Esophagus squamous epithelium (tissue), 5 donors: Measurements from ENCODE around the gene HES2. TPM values are rescaled to one million over a fixed set of nuclear protein-coding genes. Genes with fewer than 3 reads are reported as not detected.
"Not testable (repeated sequence)": the region's sequence is repeated elsewhere in the genome, so short reads cannot be mapped to it uniquely, and the experiment has no call there.

ENCODE experiments used
- DNase-seq: peaks from one replicate; lab custom pipeline; 2025; lab: John Stamatoyannopoulos, UW
- H3K27ac ChIP-seq, 4 donors: fragments of 200-600 bp; sonication (generic); one replicate each; pipeline ENCODE4 v1.5.1; 2016 to 2019; ENCODE audit warnings: mild to moderate bottlenecking in 1 of 4
- H3K27me3 ChIP-seq, 4 donors: fragments of 200-600 bp; sonication (generic); 1 replicate in 3 of 4; 2 replicates in 1 of 4; pipeline versions ENCODE4 v1.5.1 to v1.6.0; 2017 to 2021; ENCODE audit warnings: antibody characterized with exemption in 1 of 4
- H3K36me3 ChIP-seq, 3 donors: fragments of 200-600 bp; sonication (generic); one replicate each; pipeline ENCODE4 v1.5.1; 2016 to 2019
- H3K4me1 ChIP-seq, 3 donors: fragments of 200-600 bp; sonication (generic); one replicate each; pipeline ENCODE4 v1.5.1; 2017 to 2019
- H3K4me3 ChIP-seq, 4 donors: fragments of 200-600 bp; sonication (generic); 1 replicate in 3 of 4; 2 replicates in 1 of 4; pipeline ENCODE4 v1.5.1; 2016 to 2019; ENCODE audit warnings: mild to moderate bottlenecking in 2 of 4, moderate library complexity in 1 of 4
- H3K9me3 ChIP-seq, 3 donors: fragments of 200-600 bp; sonication (generic); one replicate each; pipeline ENCODE4 v1.5.1; 2016 to 2019
- CTCF ChIP-seq, 6 experiments: fragments of 450-650 bp in 4 of 6; fragments of 200-600 bp in 2 of 6; sonication (generic) in 2 of 6; IDR thresholded peaks; one replicate each; pipeline ENCODE4 v1.5.1; 2016 to 2019; ENCODE audit warnings: antibody characterized with exemption in 6 of 6, mild to moderate bottlenecking in 4 of 6, moderate library complexity in 4 of 6
- POLR2A ChIP-seq, 4 donors: fragments of 450-650 bp; IDR thresholded peaks; one replicate each; pipeline ENCODE4 v1.6.1; 2017; ENCODE audit warnings: antibody characterized with exemption in 4 of 4, mild to moderate bottlenecking in 4 of 4, moderate library complexity in 3 of 4
- WGBS, 2 donors: methylation state at CpG; one replicate each; pipeline ENCODE4 v1.1.5; 2018; 5-methylcytosine and 5-hydroxymethylcytosine counted together
- intact Hi-C: fragments of 100-400 bp; cut with DNase I; formaldehyde crosslinking; loops from one replicate; pipeline ENCODE4 v1.15.0; 2022
- total RNA-seq, 4 donors: library from RNA; depleted of rRNA; stranded (reverse); fragments of >200 nt; gene quantifications; one replicate each; pipeline ENCODE4 v1.1.0, GENCODE V29; 2016
- donor health status: DM: yes; HTN: yes; CAD: no.

HES2 gene
- total RNA-seq, 4 donors from 2014 or later: 40.5 to 51.9 (median 50.2) TPM

GRCh38 chr1:6428453-6428852 is 8.7 kb upstream of the HES2 start:
- 83% methylated on average over 1 of the region's 6 CpGs; no CpG with 5 or more reads in 1 of the 2 donors for WGBS, 2 donors
- DNase-seq, H3K9me3 ChIP-seq, intact Hi-C loops, H3K36me3 ChIP-seq, H3K4me3 ChIP-seq: not testable (repeated sequence)
- peaks cover 0 to 79% (median 3%) of the 10 kb centered on the region in 4 donors for H3K27me3 ChIP-seq
- peak overlapping the region in 1 of 4 donors; percentile 64 for H3K27ac ChIP-seq
- H3K4me1 ChIP-seq: peaks cover 33 to 78% (median 37%) of the 10 kb centered on the region in 3 donors

GRCh38 chr1:6427441-6428390 is 8.0 kb upstream of the HES2 start:
- peaks cover 39 to 85% (median 43%) of the 10 kb centered on the region in 3 donors for H3K4me1 ChIP-seq
- peaks cover 0 to 86% (median 3%) of the 10 kb centered on the region in 4 donors for H3K27me3 ChIP-seq
- DNase-seq: no peak
- H3K9me3 ChIP-seq: no peaks in the 10 kb centered on the region
- peak overlapping the region; percentile 4 to 64 (median 38) for H3K27ac ChIP-seq
- H3K4me3 ChIP-seq: no peak overlapping the region
- no peak for TF ChIP-seq CTCF (IDR thresholded peaks at IDR 0.05)
- TF ChIP-seq POLR2A (IDR thresholded peaks at IDR 0.05): no peak
- H3K36me3 ChIP-seq: no peaks in the 10 kb centered on the region
- intact Hi-C loops: no loop called here
- WGBS, 2 donors: 45 to 76% methylated on average over 6 to 8 of the region's 26 CpGs

- H3K9me3 ChIP-seq: no peaks in the 10 kb centered on the region
- H3K4me1 ChIP-seq: peaks cover 39 to 90% (median 43%) of the 10 kb centered on the region in 3 donors
- WGBS, 2 donors: 77 to 81% methylated on average over 9 of the region's 10 CpGs
- TF ChIP-seq POLR2A (IDR thresholded peaks at IDR 0.05) (no peak), CTCF (IDR thresholded peaks at IDR 0.05) (no peak)
- H3K4me3 ChIP-seq: no peak overlapping the region
- H3K27ac ChIP-seq: peak overlapping the region in 3 of 4 donors; percentile 4 to 64 (median 38)
- no peak for DNase-seq
- peaks cover 0 to 94% (median 3%) of the 10 kb centered on the region in 4 donors for H3K27me3 ChIP-seq
- intact Hi-C loops: no loop called here
- H3K36me3 ChIP-seq: no peaks in the 10 kb centered on the region
Observed at GRCh38 chr1:6426972-6427350, 7.2 kb upstream of the HES2 start.

GRCh38 chr1:6426277-6426971 is 6.7 kb upstream of the HES2 start:
- TF ChIP-seq CTCF (IDR thresholded peaks at IDR 0.05) (no peak), POLR2A (IDR thresholded peaks at IDR 0.05) (no peak)
- Histone ChIP-seq H3K4me3 (peak overlapping the region in 2 of 4 donors; percentile 49 to 61), H3K4me1 (peaks cover 42 to 96% (median 43%) of the 10 kb centered on the region in 3 donors), H3K27me3 (peaks cover 0 to 99% (median 3%) of the 10 kb centered on the region in 4 donors), H3K9me3 (no peaks in the 10 kb centered on the region), H3K27ac (no peak overlapping the region), H3K36me3 (no peaks in the 10 kb centered on the region)
- 91 to 100% methylated on average over 3 to 6 of the region's 9 CpGs for WGBS, 2 donors
- intact Hi-C loops: no loop called here
- DNase-seq: no peak

GRCh38 chr1:6425658-6426057 is 5.9 kb upstream of the HES2 start:
- intact Hi-C loops: no loop called here
- Histone ChIP-seq H3K36me3 (no peaks in the 10 kb centered on the region), H3K9me3 (no peaks in the 10 kb centered on the region), H3K4me1 (peaks cover 48 to 96% (median 49%) of the 10 kb centered on the region in 3 donors), H3K27ac (no peak overlapping the region), H3K27me3 (peaks cover 0 to 100% (median 3%) of the 10 kb centered on the region in 4 donors), H3K4me3 (peak overlapping the region; percentile 31 to 61 (median 40))
- 44 to 48% methylated on average over 2 to 3 of the region's 6 CpGs for WGBS, 2 donors
- TF ChIP-seq CTCF (IDR thresholded peaks at IDR 0.05) (no peak), POLR2A (IDR thresholded peaks at IDR 0.05) (no peak)
- DNase-seq: no peak
